Activated CD4-positive, alpha-beta memory T cell treated with anti-CD3 and anti-CD28 coated beads for 36 hours (primary cell): ENCODE measurements around the gene TMEM114. TPM values are rescaled to one million over a fixed set of nuclear protein-coding genes. Genes with fewer than 3 reads are reported as not detected.

Experiments
- CTCF ChIA-PET: fragments of 350-600 bp; sonication (Branson Sonifier 250); formaldehyde crosslinking; loops from one replicate; lab custom pipeline; 2021; ENCODE audit warnings: antibody characterized with exemption, inconsistent platforms; lab: Charles Lee
- POLR2A ChIA-PET: fragments of 350-600 bp; sonication (Branson Sonifier 250); formaldehyde crosslinking; loops from one replicate; lab custom pipeline; 2021; ENCODE audit warnings: antibody characterized with exemption; lab: Charles Lee
- DNase-seq: peaks from one replicate; pipeline ENCODE4 v3.0.0-alpha.2; 2020
- H3K27ac Mint-ChIP-seq: one replicate; pipeline ENCODE4 v1.8.0; 2021; ENCODE audit warnings: mixed read lengths
- H3K27me3 Mint-ChIP-seq: one replicate; pipeline ENCODE4 v1.8.0; 2021; ENCODE audit warnings: mixed read lengths
- H3K36me3 Mint-ChIP-seq: one replicate; pipeline ENCODE4 v1.8.0; 2021; ENCODE audit warnings: mixed read lengths
- H3K4me1 Mint-ChIP-seq: one replicate; pipeline ENCODE4 v1.8.0; 2021; ENCODE audit warnings: low read depth, mixed read lengths
- H3K4me3 Mint-ChIP-seq: one replicate; pipeline ENCODE4 v1.8.0; 2021; ENCODE audit warnings: mild to moderate bottlenecking, mixed read lengths
- H3K9me3 Mint-ChIP-seq: one replicate; pipeline ENCODE4 v1.8.0; 2021; ENCODE audit warnings: mixed read lengths
- intact Hi-C: fragments of 100-400 bp; cut with micrococcal nuclease; formaldehyde crosslinking; loops from one replicate; pipeline ENCODE4 v1.15.1; 2023
- total RNA-seq, 2 experiments: library from RNA; stranded (reverse); gene quantifications; one replicate each; pipeline ENCODE4 v1.2.3, GENCODE V29; 2021

Gene TMEM114
- total RNA-seq, 2 experiments from 2014 or later, result not detected

- H3K36me3 Mint-ChIP-seq, result peaks cover 19% of the 10 kb centered on the region
- intact Hi-C loops, result loop anchor here (5.0 kb wide), 1 partner anchor 49 kb away; the partner anchor contains the start of gene ABAT
- POLR2A ChIA-PET, result no interaction called here
- H3K4me1 Mint-ChIP-seq, result peaks cover 34% of the 10 kb centered on the region
- CTCF ChIA-PET, result no interaction called here
- H3K27me3 Mint-ChIP-seq, result no peaks in the 10 kb centered on the region
- H3K4me3 Mint-ChIP-seq, result no peak overlapping the region
- no peaks in the 10 kb centered on the region for H3K9me3 Mint-ChIP-seq
- H3K27ac Mint-ChIP-seq, result no peak overlapping the region
- no peak for DNase-seq
Observed at GRCh38 chr16:8623634-8624033, 33.3 kb upstream of the TMEM114 start.

- peaks cover 7% of the 10 kb centered on the region for H3K36me3 Mint-ChIP-seq
- DNase-seq, result no peak
- peak overlapping the region; percentile 51 for H3K27ac Mint-ChIP-seq
- ChIA-PET CTCF (interaction anchor here (1.5 to 1.7 kb wide), 3 partner anchors 33 to 150 kb away, joined by 3 to 5 read pairs (median 4); no protein-coding TSS in a partner anchor), POLR2A (interaction anchor here (0.6 to 1.4 kb wide), 3 partner anchors 34 to 246 kb away, joined by 3 to 5 read pairs (median 3); partner anchors contain the start of genes CARHSP1, PMM2 and TMEM186)
- H3K27me3 Mint-ChIP-seq, result no peaks in the 10 kb centered on the region
- H3K9me3 Mint-ChIP-seq, result no peaks in the 10 kb centered on the region
- intact Hi-C loops, result loop anchor here (5.0 kb wide), 1 partner anchor 50 kb away; the partner anchor contains the start of gene ABAT
- peaks cover 34% of the 10 kb centered on the region for H3K4me1 Mint-ChIP-seq
- H3K4me3 Mint-ChIP-seq, result peak overlapping the region; percentile 93
Observed at GRCh38 chr16:8622315-8622656, 32.0 kb upstream of the TMEM114 start.

- no peaks in the 10 kb centered on the region for H3K9me3 Mint-ChIP-seq
- H3K36me3 Mint-ChIP-seq, result peaks cover 2% of the 10 kb centered on the region
- H3K27ac Mint-ChIP-seq, result peak within 1 kb of the TSS; percentile 51
- H3K4me1 Mint-ChIP-seq, result peaks cover 29% of the 10 kb centered on the region
- ChIA-PET CTCF (interaction anchor here (1.5 to 1.7 kb wide), 3 partner anchors 33 to 151 kb away, joined by 3 to 5 read pairs (median 4); no protein-coding TSS in a partner anchor), POLR2A (interaction anchor here (0.6 to 1.4 kb wide), 3 partner anchors 35 to 247 kb away, joined by 3 to 5 read pairs (median 3); partner anchors contain the start of genes CARHSP1, PMM2 and TMEM186)
- intact Hi-C loops, result loop anchor here (1.0 to 5.0 kb wide), 4 partner anchors 33 to 176 kb away; partner anchors contain the start of genes ABAT, PMM2 and TMEM186
- peak; percentile 93 for DNase-seq
- peak within 1 kb of the TSS; percentile 93 for H3K4me3 Mint-ChIP-seq
- no peaks in the 10 kb centered on the region for H3K27me3 Mint-ChIP-seq
Observed at GRCh38 chr16:8621572-8622314, 31.4 kb upstream of the TMEM114 start, which contains the start of gene METTL22. Gene METTL22, plus strand, starts transcription at chr16:8621698. Its CDS starts 3,968 bp downstream, at chr16:8625666.

- Mint-ChIP-seq H3K9me3 (no peaks in the 10 kb centered on the region), H3K4me1 (peaks cover 29% of the 10 kb centered on the region), H3K27me3 (no peaks in the 10 kb centered on the region), H3K36me3 (peaks cover 2% of the 10 kb centered on the region), H3K4me3 (peak overlapping the region; percentile 93), H3K27ac (no peak overlapping the region)
- intact Hi-C loops, result loop anchor here (1.0 to 5.0 kb wide), 4 partner anchors 34 to 176 kb away; partner anchors contain the start of genes ABAT, PMM2 and TMEM186
- no peak for DNase-seq
- CTCF ChIA-PET, result interaction anchor here (1.5 to 1.7 kb wide), 3 partner anchors 34 to 151 kb away, joined by 3 to 5 read pairs (median 4); no protein-coding TSS in a partner anchor
- POLR2A ChIA-PET, result interaction anchor here (1.4 kb wide), 1 partner anchor 176 kb away, joined by 5 read pairs; the partner anchor contains the start of genes PMM2 and TMEM186
Observed at GRCh38 chr16:8621222-8621571, 30.9 kb upstream of the TMEM114 start.

- Mint-ChIP-seq H3K4me3 (peak overlapping the region; percentile 93), H3K36me3 (peaks cover 2% of the 10 kb centered on the region), H3K27me3 (peaks cover 2% of the 10 kb centered on the region), H3K9me3 (no peaks in the 10 kb centered on the region), H3K27ac (no peak overlapping the region), H3K4me1 (peaks cover 29% of the 10 kb centered on the region)
- CTCF ChIA-PET, result no interaction called here
- peak; percentile 13 for DNase-seq
- intact Hi-C loops, result loop anchor here (2.0 to 5.0 kb wide), 2 partner anchors 34 to 52 kb away; partner anchors contain the start of gene ABAT
- POLR2A ChIA-PET, result no interaction called here
Observed at GRCh38 chr16:8620535-8620934, 30.2 kb upstream of the TMEM114 start.

GRCh38 chr16:8619671-8620370 lies 29.5 kb upstream of the TMEM114 start:
- intact Hi-C loops, result loop anchor here (2.0 to 5.0 kb wide), 2 partner anchors 35 to 52 kb away; partner anchors contain the start of gene ABAT

GRCh38 chr16:8614435-8615029 lies 24.2 kb upstream of the TMEM114 start:
- Mint-ChIP-seq H3K4me3 (no peak overlapping the region), H3K4me1 (no peaks in the 10 kb centered on the region), H3K36me3 (no peaks in the 10 kb centered on the region), H3K9me3 (no peaks in the 10 kb centered on the region), H3K27ac (no peak overlapping the region), H3K27me3 (peaks cover 7% of the 10 kb centered on the region)
- intact Hi-C loops, result no loop called here
- no peak for DNase-seq
- ChIA-PET CTCF (no interaction called here), POLR2A (no interaction called here)

More at GRCh38 chr16:8619671-8620370, 29.5 kb upstream of the TMEM114 start:
- H3K4me3 Mint-ChIP-seq, result no peak overlapping the region
- no peak for DNase-seq
- peaks cover 2% of the 10 kb centered on the region for H3K27me3 Mint-ChIP-seq
- ChIA-PET POLR2A (no interaction called here), CTCF (no interaction called here)
- peaks cover 26% of the 10 kb centered on the region for H3K4me1 Mint-ChIP-seq
- no peaks in the 10 kb centered on the region for H3K9me3 Mint-ChIP-seq
- H3K27ac Mint-ChIP-seq, result no peak overlapping the region
- H3K36me3 Mint-ChIP-seq, result no peaks in the 10 kb centered on the region

GRCh38 chr16:8611886-8612600 lies 21.7 kb upstream of the TMEM114 start:
- H3K4me3 Mint-ChIP-seq, result no peak overlapping the region
- no peak overlapping the region for H3K27ac Mint-ChIP-seq
- H3K9me3 Mint-ChIP-seq, result no peaks in the 10 kb centered on the region
- peaks cover 8% of the 10 kb centered on the region for H3K27me3 Mint-ChIP-seq
- intact Hi-C loops, result no loop called here
- no peak for DNase-seq
- H3K4me1 Mint-ChIP-seq, result no peaks in the 10 kb centered on the region
- H3K36me3 Mint-ChIP-seq, result no peaks in the 10 kb centered on the region
- ChIA-PET CTCF (no interaction called here), POLR2A (no interaction called here)

DNA sequence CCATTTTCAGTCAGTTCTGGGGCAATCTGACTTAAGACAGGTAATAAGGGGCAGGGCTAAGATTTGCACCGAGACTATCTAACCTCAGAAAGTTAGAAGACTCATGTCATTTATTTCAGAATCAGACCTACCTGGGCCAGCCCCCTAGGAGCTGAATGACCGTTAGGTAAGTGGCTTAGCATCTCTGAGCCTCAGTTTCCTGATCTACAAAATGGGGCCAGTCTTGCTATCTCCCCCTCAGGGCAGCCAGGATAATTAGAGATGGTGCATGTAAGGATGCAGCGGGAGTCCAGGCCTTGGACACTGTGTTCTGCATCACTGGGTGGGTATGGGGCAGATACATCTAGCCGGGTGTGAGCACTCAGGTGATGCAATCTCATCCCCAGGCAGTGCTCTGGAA lies 20.8 kb upstream of the TMEM114 start:
- intact Hi-C loops, result no loop called here
- Mint-ChIP-seq H3K27me3 (peaks cover 8% of the 10 kb centered on the region), H3K4me1 (no peaks in the 10 kb centered on the region), H3K36me3 (no peaks in the 10 kb centered on the region), H3K4me3 (no peak overlapping the region), H3K27ac (no peak overlapping the region), H3K9me3 (no peaks in the 10 kb centered on the region)
- POLR2A ChIA-PET, result no interaction called here
- no peak for DNase-seq
- CTCF ChIA-PET, result no interaction called here

- no peaks in the 10 kb centered on the region for H3K9me3 Mint-ChIP-seq
- H3K4me3 Mint-ChIP-seq, result no peak overlapping the region
- no peaks in the 10 kb centered on the region for H3K4me1 Mint-ChIP-seq
- H3K36me3 Mint-ChIP-seq, result no peaks in the 10 kb centered on the region
- ChIA-PET CTCF (no interaction called here), POLR2A (no interaction called here)
- intact Hi-C loops, result no loop called here
- no peak overlapping the region for H3K27ac Mint-ChIP-seq
- H3K27me3 Mint-ChIP-seq, result peaks cover 7% of the 10 kb centered on the region
- DNase-seq, result no peak
Observed at GRCh38 chr16:8607214-8607613, 16.9 kb upstream of the TMEM114 start.

DNA sequence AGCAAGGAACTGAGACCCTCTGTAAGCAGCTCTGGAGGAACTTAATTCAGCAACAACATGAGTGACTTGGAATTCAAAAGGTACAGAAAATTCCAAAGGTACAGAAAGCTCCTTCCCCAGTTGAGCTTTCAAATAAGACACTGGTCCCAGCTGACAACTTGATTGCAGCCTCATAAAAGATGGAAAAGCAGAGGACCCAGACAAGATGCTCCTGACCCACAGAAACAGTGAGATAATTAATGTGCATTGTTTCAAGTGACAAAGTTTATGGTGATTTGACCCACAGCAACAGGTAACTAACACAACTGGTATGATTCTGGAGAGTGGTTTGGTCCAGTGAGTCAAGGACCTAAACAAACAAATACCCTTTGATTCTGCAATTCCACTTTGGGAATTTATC lies 15.2 kb upstream of the TMEM114 start:
- intact Hi-C loops, result no loop called here
- H3K27ac Mint-ChIP-seq, result no peak overlapping the region
- H3K27me3 Mint-ChIP-seq, result peaks cover 6% of the 10 kb centered on the region
- ChIA-PET POLR2A (no interaction called here), CTCF (no interaction called here)
- H3K4me3 Mint-ChIP-seq, result no peak overlapping the region
- H3K9me3 Mint-ChIP-seq, result no peaks in the 10 kb centered on the region
- DNase-seq, result no peak
- no peaks in the 10 kb centered on the region for H3K36me3 Mint-ChIP-seq
- H3K4me1 Mint-ChIP-seq, result no peaks in the 10 kb centered on the region
